ENCODE results near the gene MUC5AC.

The MUC5AC gene

DNA sequence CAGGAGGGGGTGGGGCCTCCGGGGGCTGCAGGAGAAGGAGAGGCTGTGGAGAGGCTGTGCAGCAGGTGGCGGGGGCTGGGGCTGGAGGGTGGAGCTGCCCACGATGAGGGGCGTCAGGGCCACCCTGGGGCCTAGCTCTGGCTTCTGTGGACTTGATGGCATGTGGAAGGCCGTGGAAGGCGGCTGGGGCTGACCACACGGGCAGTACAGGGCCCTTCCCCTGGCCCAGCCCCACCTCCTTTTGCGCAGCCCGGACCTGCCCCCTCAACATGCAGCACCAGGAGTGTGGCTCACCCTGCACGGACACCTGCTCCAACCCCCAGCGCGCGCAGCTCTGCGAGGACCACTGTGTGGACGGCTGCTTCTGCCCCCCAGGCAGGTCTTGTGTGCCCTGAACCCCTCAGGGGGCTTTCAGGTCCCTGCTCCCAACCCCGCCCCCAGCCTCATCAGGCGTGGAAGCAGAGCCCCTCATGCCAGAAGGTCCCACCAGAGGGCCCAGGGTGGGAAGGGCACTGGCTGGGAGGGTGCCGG, 71.2 kb downstream of the MUC5AC start:
- DNase-seq, result no peak

DNA sequence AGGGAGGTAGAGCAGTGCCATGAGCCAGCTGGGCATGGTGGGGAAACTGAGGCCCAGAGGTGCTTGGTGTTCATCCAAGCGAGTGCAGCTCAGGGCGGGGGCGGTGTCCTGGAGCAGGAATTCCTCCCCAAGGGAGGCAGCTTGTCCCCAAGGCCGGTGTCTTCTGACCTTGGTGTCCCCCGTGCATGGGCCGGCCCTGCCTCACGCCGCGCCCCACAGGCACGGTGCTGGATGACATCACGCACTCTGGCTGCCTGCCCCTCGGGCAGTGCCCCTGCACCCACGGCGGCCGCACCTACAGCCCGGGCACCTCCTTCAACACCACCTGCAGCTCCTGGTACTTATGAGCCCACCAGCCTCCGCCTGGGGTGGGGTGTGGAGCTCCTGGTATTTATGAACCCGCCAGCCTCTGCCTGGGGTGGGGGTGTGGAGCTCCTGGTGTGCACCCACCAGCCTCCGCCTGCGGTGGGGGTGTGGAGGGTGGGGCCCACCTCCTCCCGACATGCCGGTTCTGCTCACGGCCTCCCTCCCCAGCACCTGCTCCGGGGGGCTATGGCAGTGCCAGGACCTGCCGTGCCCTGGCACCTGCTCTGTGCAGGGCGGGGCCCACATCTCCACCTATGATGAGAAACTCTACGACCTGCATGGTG, 71.8 kb downstream of the MUC5AC start:
- DNase-seq, result no peak

DNA sequence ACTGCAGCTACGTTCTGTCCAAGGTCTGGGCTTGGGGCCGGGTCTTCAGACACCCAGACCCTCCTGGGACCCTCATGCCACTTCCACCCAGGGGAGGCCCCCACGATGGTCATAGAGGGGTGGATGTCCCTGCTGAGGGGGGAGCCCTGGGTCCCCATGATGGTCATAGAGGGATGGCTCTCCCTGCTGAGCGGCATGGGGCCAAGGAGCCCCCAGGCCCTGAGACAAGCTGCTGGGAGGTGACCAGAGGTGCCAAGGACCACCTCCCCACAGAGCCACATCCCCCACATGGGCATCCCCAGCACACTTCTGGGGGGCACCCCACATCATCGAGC, 72.3 kb downstream of the MUC5AC start:
- DNase-seq, result no peak

DNA sequence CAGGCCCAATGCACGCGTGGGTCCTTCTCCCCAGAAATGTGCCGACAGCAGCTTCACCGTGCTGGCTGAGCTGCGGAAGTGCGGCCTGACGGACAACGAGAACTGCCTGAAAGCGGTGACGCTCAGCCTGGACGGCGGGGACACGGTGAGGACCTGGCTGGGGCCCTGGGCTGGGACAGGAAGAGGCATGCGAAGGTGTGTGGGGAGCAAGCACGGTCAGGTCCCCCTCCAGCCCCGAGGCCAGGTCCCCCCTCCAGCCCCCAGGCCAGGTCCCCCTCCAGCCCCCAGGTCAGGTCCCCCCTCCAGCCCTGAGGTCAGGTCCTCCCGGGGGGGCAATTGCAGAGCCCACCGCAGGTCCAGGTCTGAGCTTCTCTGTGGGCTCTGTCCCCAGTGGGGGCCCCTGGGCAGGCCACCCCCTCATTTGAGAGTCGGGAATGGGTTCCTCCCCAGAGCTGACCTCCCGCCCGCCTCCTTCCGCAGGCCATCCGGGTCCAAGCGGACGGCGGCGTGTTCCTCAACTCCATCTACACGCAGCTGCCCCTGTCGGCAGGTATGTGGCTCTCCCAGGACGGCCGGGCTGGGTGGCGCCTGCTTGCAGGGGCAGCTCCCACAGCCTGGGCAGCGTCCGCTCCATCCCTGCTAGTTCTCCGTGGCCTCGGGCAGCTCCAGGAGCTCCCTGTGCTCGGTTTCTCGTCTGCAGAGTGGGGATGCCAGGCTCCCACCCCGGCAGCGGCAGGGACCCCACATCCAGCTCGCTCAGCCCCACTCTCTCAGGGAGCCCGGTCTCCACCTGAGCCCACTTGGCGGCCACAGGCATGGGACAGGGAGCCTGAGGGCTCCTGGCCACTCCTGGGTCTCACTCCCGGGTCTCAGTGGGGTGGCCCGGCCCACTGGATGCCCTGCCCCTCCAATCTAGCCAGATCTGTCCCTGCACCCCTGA, 73.0 kb downstream of the MUC5AC start:
- DNase-seq, result no peak

DNA sequence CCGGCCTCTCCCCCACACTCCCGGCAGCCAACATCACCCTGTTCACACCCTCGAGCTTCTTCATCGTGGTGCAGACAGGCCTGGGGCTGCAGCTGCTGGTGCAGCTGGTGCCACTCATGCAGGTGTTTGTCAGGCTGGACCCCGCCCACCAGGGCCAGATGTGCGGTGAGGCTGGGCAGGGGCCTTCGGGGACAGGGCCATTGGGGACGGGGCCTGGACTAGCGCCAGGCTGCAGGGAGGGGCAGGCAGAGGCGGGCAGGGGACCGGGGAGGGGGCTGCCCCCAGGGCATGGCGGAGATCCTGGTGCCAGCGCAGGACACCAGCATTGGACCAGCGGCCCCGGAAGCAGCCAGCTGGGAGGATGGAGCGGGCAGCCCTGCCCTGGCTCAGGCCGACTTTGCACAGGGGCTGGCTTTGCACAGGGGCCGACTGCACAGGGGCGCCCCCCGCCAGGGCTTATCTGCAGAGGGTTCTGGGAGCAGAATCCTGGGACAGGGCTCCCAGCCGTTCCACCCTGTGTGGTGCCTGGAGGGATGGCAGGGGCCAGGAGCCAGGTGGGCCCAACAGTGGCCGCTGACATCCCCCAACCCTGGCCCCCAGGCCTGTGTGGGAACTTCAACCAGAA, 73.8 kb downstream of the MUC5AC start:
- DNase-seq, result no peak

DNA sequence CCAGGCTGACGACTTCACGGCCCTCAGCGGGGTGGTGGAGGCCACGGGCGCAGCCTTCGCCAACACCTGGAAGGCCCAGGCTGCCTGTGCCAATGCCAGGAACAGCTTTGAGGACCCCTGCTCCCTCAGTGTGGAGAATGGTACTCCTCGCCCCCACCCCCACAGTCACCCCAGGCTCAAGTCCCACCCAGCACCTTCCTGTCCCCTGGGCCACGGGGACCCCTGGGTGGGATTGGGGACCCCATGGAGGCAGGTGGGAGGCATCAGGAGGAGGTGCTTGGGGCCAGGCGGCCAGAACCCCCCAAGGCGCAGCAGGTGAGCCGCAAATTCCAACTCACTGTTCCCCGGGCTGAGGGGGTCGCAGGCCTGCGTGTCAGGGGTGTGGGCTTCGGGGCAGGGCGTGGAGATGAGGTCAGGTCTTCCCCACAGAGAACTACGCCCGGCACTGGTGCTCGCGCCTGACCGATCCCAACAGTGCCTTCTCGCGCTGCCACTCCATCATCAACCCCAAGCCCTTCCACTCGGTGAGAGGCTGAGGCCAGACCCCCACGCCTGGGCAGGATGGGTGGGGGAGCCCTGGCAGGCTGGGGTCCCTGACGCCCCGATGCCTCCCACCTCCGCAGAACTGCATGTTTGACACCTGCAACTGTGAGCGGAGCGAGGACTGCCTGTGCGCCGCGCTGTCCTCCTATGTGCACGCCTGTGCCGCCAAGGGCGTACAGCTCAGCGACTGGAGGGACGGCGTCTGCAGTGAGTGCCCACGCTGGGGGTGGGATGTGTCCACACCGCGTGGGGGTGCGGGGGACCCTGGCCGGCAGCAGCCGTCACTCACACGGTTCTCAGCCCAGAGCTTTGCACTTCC, 74.5 kb downstream of the MUC5AC start:
- no peak for DNase-seq

DNA sequence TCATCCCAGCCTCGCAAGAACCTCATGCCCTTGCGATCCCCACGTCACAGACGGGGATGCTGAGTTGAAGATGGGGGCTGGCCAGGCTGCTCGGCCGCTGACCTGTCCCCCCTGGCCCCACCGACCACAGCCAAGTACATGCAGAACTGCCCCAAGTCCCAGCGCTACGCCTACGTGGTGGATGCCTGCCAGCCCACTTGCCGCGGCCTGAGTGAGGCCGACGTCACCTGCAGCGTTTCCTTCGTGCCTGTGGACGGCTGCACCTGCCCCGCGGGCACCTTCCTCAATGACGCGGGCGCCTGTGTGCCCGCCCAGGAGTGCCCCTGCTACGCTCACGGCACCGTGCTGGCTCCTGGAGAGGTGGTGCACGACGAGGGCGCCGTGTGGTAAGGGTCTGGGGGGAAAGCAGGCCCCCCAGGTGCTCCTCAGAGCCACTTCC, 75.1 kb downstream of the MUC5AC start:
- DNase-seq, result no peak

DNA sequence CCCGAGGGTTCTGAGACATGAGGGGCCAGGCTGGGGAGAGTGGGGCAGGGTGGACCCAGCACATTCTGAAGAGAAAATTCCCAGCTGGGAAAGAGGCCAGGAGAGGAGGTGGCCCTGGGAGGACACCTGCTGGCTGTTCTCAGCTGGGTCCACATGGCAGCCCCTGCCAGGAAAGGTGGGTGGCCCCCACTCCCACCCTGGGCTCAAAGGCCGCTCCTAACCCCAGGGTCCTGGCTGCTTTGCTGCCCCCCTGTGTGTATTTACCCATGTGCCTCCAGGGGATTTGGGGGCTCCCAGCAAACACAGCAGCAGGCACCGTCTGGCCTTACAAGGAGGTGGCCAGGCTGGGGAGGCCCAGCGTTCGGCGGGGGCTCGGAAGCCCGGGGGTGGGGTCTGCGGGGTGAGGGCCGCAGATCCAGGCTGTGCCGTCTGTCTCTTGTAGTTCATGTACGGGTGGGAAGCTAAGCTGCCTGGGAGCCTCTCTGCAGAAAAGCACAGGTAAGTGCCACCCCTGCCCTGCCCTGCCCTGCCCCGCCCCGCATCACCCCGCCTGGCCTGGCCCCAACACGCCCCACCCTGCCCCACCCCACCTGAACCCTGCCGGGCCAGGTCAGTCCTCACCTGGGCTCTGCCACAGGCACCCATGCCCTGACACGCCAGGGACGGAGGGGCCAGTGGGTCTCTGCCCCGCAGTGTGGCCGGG, 75.7 kb downstream of the MUC5AC start:
- DNase-seq, result no peak

DNA sequence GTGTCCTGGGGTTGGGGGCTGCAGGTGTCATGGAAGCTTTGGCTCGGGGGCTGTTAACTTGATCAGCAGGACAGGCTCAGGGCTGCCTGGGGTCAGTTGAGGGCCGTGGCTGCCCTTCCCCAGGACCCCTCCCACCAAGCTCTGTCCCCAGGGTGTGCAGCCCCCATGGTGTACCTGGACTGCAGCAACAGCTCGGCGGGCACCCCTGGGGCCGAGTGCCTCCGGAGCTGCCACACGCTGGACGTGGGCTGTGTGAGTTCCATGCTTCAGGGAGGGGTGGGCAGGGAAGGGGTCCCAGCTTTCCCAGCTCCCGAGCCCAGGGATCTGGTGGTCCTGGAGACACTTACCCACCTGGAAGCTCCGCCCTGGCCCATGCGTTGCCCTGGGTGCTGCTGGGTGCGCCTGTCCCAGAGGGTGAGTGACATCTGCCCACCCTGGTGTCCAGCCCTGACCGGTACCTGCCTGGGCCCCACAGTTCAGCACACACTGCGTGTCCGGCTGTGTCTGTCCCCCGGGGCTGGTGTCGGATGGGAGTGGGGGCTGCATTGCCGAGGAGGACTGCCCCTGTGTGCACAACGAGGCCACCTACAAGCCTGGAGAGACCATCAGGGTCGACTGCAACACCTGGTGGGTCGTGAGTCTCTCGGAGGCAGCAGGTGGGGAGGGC, 76.4 kb downstream of the MUC5AC start:
- DNase-seq, result no peak

DNA sequence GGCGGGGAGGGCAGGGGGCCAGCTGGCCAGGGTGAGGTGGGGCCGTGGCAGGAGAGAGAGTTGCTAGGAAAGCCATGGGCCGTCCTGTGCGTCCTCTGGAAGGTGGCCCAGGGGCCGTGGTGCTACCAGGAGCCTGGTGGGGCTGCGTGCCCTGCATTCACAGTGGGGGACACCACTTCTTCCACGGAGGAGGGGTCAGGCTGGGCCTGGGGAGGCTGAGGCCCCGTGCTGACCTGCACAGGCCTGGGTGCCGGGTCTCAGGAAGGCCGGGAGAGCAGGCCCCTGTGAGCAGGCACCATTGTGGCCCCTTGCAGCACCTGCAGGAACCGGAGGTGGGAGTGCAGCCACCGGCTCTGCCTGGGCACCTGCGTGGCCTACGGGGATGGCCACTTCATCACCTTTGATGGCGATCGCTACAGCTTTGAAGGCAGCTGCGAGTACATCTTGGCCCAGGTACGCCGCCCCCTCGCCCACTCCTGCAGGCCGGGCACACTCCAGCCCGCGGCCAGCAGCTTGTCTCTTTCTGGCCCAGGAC, 77.1 kb downstream of the MUC5AC start:
- no peak for DNase-seq

DNA sequence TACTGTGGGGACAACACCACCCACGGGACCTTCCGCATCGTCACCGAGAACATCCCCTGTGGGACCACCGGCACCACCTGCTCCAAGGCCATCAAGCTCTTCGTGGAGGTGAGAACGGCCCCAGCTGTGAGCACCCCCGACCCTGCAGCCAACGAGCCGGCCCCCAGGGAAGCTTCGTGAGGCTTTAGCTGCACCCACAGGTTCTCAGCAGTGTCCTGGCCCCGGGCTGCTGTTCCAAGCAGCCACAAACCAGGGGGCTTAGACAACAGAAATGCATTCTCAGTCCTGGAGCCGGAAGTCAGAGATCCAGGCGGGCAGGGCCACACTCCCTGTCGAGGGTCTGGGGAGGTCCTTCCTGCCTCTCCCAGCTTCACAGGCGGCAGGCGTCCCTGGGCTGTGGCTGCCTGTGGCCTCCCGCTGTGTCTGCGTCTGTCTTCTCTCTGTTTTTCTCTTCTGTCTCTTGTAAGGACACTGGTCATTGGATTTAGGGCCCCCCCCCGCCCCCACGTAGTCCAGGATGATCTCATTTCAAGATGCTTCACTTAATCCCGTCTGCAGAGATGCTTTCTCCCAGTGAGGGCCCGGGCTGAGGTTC, 77.7 kb downstream of the MUC5AC start:
- DNase-seq, result no peak

DNA sequence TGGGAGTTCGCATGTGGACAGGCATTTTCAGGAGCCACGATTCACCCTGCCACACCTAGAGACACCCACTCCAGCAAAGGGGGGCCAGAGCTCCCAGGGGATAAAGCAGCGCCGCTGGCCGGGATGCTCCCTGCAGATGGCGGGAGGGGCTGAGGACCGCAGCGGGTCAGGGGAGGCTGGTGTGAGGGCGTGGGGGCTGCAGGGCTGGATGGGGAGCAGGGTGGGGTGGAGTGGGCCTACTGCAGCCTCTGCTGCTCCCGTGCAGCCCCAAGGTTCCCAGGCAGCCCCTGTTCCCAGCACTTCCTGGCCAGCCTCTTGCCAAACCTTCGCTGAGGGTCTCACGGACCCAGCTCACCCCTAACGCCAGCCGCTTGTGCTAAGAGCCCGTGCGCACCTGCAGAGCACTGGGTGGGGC, 78.2 kb downstream of the MUC5AC start:
- DNase-seq, result no peak

DNA sequence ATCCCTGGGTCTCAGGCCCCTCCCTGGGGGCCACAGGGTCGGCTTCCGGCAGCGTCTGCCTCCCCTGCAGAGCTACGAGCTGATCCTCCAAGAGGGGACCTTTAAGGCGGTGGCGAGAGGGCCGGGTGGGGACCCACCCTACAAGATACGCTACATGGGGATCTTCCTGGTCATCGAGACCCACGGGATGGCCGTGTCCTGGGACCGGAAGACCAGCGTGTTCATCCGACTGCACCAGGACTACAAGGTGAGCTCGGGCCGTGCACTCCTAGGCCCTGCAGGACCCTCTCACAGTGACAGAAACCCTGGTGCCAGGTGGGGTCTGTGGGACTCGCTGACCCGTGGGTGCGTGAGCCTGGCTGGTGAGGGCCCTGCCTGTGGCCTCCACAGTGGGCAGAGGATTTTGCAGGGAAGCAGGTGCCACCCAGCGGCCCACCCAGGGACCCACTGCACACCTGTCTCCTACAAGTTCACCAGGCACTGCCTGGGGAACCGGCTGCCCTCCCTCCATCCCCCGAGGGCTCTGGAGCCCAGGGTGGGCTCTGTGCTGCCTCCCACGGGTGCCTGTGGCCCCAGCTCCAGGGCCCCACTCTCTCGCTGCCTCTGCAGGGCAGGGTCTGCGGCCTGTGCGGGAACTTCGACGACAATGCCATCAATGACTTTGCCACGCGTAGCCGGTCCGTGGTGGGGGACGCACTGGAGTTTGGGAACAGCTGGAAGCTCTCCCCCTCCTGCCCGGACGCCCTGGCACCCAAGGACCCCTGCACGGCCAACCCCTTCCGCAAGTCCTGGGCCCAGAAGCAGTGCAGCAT, 78.8 kb downstream of the MUC5AC start:
- no peak for DNase-seq

DNA sequence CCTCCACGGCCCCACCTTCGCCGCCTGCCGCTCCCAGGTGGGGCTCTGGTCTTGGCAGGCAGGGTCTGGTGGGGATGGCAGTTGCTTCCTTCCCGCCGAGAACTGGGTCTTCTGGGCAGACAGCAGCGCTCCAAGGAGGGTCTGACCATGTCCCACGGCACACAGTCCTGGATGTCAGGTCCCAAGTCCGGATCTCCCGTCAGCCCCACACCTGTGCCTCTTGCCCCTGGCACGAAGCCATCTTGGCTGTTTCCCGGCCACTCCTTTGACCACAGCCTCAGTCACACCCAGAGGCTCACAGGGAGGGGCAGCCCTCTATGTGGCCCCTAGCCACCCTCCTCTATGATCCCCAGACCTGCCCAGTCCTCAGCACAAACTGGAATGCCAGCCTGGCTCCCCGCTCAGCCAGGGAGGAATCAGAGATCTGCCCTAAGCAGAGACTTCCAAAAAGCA, 79.4 kb downstream of the MUC5AC start:
- no peak for DNase-seq

DNA sequence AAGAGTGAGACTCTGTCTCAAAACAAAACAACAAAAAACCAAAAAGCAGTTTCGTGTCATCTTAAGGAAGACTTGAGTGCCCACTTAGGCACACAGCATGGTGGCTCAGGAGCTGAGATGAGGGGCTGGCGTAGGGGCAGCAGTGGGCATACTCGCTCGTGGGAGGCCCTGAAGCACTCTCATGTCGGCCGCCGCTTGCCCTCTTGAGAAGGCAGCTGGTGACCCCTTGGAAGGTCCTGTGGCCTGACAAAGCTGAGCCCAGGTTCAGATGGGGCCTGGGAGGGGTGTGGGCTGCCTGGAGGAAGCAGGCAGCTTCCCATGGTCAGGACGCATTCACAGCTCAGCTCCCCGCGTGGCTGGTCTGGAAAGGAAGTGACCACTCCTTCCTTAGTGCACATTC, 80.1 kb downstream of the MUC5AC start:
- no peak for DNase-seq

DNA sequence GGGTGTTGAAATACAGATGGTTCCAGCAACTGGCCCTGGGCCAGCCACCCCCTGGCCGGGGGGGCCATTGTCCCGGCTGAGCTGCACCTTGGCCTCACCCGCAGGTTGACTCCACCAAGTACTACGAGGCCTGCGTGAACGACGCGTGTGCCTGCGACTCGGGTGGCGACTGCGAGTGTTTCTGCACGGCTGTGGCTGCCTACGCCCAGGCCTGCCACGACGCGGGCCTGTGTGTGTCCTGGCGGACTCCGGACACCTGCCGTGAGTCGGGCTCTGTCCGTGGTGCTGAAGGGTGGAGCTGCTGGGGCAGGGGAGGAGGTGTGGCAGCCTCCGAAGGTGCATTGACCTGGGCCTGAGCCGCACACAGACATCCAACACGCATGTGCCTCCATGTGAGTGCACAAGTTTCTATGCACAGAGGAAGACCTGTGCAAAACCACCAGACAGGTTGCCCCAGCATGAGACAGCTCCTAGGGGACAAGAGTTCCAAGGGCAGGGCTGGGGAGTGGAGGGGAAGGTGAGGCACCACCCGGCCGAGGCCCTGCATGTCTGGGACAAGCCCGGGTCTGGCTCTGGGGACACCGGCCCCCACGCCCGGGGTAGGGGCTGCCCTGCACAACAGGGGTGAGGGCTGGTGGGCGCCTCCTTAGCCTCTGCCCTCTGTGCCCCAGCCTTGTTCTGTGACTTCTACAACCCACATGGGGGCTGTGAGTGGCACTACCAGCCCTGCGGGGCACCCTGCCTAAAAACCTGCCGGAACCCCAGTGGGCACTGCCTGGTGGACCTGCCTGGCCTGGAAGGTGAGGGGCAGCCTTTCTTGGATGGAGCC, 81.2 kb downstream of the MUC5AC start:
- no peak for DNase-seq

DNA sequence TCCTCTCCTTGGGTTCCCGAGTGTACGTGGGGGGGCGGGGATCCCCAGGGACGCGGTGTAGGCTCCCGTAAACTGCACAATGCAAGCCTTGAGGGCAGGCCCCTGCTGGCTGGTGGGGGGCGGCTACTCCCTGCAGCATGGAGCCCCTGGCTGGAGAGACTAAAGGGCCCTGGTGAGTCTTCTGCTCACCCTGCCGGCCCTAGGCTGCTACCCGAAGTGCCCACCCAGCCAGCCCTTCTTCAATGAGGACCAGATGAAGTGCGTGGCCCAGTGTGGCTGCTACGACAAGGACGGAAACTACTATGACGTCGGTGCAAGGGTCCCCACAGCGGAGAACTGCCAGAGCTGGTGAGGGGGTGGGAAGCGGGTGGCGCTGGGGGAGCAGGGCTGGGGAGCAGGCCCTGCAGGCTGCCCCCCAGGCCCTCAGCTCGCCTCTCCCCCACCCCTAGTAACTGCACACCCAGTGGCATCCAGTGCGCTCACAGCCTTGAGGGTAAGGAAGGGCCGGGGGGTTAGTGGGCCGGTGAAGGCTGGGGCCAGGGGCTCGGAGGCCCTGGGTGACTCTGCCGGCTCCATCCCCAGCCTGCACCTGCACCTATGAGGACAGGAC, 81.9 kb downstream of the MUC5AC start:
- DNase-seq, result no peak

DNA sequence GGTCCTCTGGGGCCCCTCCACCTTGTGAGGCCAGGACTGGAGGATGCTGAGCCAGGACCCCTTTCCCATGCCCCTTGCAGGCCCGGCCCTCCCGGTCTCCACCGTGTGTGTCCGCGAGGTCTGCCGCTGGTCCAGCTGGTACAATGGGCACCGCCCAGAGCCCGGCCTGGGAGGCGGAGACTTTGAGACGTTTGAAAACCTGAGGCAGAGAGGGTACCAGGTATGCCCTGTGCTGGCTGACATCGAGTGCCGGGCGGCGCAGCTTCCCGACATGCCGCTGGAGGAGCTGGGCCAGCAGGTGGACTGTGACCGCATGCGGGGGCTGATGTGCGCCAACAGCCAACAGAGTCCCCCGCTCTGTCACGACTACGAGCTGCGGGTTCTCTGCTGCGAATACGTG, 83.0 kb downstream of the MUC5AC start:
- no peak for DNase-seq

Data from activated naive CD4-positive, alpha-beta T cell treated with anti-CD3 and anti-CD28 coated beads, Interleukin-2, amount 50 U/mL, for 16 hours (primary cell).